ENCODE measurements around the gene GRIA3.
"Not testable (repeated sequence)": the region's sequence is repeated elsewhere in the genome, so short reads cannot be mapped to it uniquely, and the experiment has no call there.

Gene GRIA3

DNA sequence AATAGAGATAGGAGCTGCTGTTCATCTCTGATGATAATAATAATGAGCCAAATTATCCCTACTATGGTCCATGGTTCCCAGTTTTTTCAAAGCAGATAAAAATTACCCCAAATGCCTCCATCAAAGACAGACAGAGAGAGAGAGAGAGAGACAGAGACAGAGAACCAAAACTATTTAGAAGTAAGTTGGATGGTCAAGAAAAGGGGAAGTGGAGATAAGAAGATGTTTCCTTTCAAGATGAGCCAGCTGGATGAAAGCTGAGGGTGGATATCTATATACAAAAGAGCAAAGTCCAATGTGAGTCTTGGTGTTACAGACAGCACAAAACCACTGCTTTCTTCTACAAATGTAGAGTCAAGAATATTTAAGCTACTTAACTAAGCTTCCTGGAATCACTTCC, 173.9 kb downstream of the GRIA3 start:
- Histone ChIP-seq H3K4me3 (ENCODE audit: low read length) (no peak overlapping the region), H3K9me3 (ENCODE audit: control insufficient read depth, low read depth, low read length) (peaks cover 9% of the 10 kb centered on the region), H3K36me3 (ENCODE audit: control insufficient read depth, low read depth, low read length) (no peaks in the 10 kb centered on the region), H3K9ac (ENCODE audit: low read length) (no peak overlapping the region), H3K27me3 (ENCODE audit: control insufficient read depth, insufficient read depth, low read length) (no peaks in the 10 kb centered on the region), H3K27ac (ENCODE audit: low read length) (no peak overlapping the region), H3K4me1 (ENCODE audit: control insufficient read depth, low read depth, low read length) (peaks cover 6% of the 10 kb centered on the region)

- no peak overlapping the region for H3K27ac ChIP-seq (ENCODE audit: low read length)
- no peak overlapping the region for H3K4me3 ChIP-seq (ENCODE audit: low read length)
- no peaks in the 10 kb centered on the region for H3K36me3 ChIP-seq (ENCODE audit: control insufficient read depth, low read depth, low read length)
- H3K4me1 ChIP-seq (ENCODE audit: control insufficient read depth, low read depth, low read length), result peaks cover 6% of the 10 kb centered on the region
- peaks cover 14% of the 10 kb centered on the region for H3K9me3 ChIP-seq (ENCODE audit: control insufficient read depth, low read depth, low read length)
- H3K27me3 ChIP-seq (ENCODE audit: control insufficient read depth, insufficient read depth, low read length), result no peaks in the 10 kb centered on the region
- no peak overlapping the region for H3K9ac ChIP-seq (ENCODE audit: low read length)
Measured at GRCh38 chrX:123358457-123358856, 174.4 kb downstream of the GRIA3 start.

GRCh38 chrX:123361371-123361770, 177.3 kb downstream of the GRIA3 start:
- Histone ChIP-seq H3K27ac (ENCODE audit: low read length) (no peak overlapping the region), H3K4me1 (ENCODE audit: control insufficient read depth, low read depth, low read length) (peaks cover 6% of the 10 kb centered on the region), H3K4me3 (ENCODE audit: low read length) (no peak overlapping the region), H3K27me3 (ENCODE audit: control insufficient read depth, insufficient read depth, low read length) (no peaks in the 10 kb centered on the region), H3K9ac (ENCODE audit: low read length) (no peak overlapping the region), H3K9me3 (ENCODE audit: control insufficient read depth, low read depth, low read length) (peaks cover 10% of the 10 kb centered on the region), H3K36me3 (ENCODE audit: control insufficient read depth, low read depth, low read length) (no peaks in the 10 kb centered on the region)

- not testable (repeated sequence) for H3K9me3 ChIP-seq (ENCODE audit: control insufficient read depth, low read depth, low read length); H3K27ac ChIP-seq (ENCODE audit: low read length); H3K9ac ChIP-seq (ENCODE audit: low read length); H3K4me3 ChIP-seq (ENCODE audit: low read length); H3K4me1 ChIP-seq (ENCODE audit: control insufficient read depth, low read depth, low read length); H3K36me3 ChIP-seq (ENCODE audit: control insufficient read depth, low read depth, low read length); H3K27me3 ChIP-seq (ENCODE audit: control insufficient read depth, insufficient read depth, low read length)
Measured at GRCh38 chrX:123386196-123386595, 202.1 kb downstream of the GRIA3 start.

- Histone ChIP-seq H3K27ac (ENCODE audit: low read length) (no peak overlapping the region), H3K27me3 (ENCODE audit: control insufficient read depth, insufficient read depth, low read length) (no peaks in the 10 kb centered on the region), H3K4me3 (ENCODE audit: low read length) (no peak overlapping the region), H3K4me1 (ENCODE audit: control insufficient read depth, low read depth, low read length) (no peaks in the 10 kb centered on the region), H3K9ac (ENCODE audit: low read length) (no peak overlapping the region), H3K9me3 (ENCODE audit: control insufficient read depth, low read depth, low read length) (peaks cover 9% of the 10 kb centered on the region), H3K36me3 (ENCODE audit: control insufficient read depth, low read depth, low read length) (no peaks in the 10 kb centered on the region)
Measured at GRCh38 chrX:123392921-123393320, 208.8 kb downstream of the GRIA3 start.

DNA sequence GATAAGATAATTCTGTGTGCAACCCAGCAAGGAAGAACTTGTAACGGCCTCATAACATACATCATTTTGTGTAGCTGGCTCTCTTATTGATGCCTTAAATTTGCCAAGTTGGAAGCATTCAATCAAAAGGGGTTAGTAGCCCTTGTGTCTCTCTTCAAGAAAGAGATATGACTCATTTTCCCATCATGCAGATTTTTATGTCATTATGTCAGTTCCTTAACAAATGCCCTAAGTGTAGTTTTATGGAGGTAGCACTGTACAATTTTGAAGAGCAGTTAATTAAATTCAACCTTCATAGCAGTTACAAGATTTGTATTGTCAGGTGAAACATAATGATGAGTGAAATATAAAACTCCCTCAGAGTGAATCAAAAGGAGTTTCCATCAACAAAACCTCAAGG, 215.6 kb downstream of the GRIA3 start:
- H3K27me3 ChIP-seq (ENCODE audit: control insufficient read depth, insufficient read depth, low read length), result no peaks in the 10 kb centered on the region
- H3K27ac ChIP-seq (ENCODE audit: low read length), result no peak overlapping the region
- no peak overlapping the region for H3K4me3 ChIP-seq (ENCODE audit: low read length)
- H3K9me3 ChIP-seq (ENCODE audit: control insufficient read depth, low read depth, low read length), result peaks cover 8% of the 10 kb centered on the region
- H3K4me1 ChIP-seq (ENCODE audit: control insufficient read depth, low read depth, low read length), result peaks cover 6% of the 10 kb centered on the region
- H3K36me3 ChIP-seq (ENCODE audit: control insufficient read depth, low read depth, low read length), result no peaks in the 10 kb centered on the region
- no peak overlapping the region for H3K9ac ChIP-seq (ENCODE audit: low read length)

DNA sequence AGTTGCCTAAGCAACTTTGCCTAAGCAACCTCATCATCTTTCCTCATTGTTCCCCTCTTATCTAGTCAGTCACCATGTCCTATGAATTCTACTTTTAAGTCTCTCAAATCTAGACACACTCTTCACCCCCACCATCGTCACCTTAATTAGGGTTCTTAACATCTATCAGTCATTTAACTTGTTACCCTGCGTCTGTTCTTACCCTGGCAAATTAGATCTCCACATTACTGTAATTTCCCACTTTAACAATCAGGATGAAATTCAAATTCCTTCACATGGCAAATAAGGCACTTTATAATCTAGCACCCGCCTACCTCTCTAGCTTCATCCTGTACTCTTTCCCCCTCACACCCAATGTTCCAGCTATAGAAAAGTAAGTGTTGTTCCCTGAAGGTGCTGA, 221.2 kb downstream of the GRIA3 start:
- Histone ChIP-seq H3K9ac (ENCODE audit: low read length) (no peak overlapping the region), H3K9me3 (ENCODE audit: control insufficient read depth, low read depth, low read length) (peaks cover 4% of the 10 kb centered on the region), H3K4me3 (ENCODE audit: low read length) (no peak overlapping the region), H3K36me3 (ENCODE audit: control insufficient read depth, low read depth, low read length) (no peaks in the 10 kb centered on the region), H3K27me3 (ENCODE audit: control insufficient read depth, insufficient read depth, low read length) (no peaks in the 10 kb centered on the region), H3K4me1 (ENCODE audit: control insufficient read depth, low read depth, low read length) (peaks cover 6% of the 10 kb centered on the region), H3K27ac (ENCODE audit: low read length) (no peak overlapping the region)

- peaks cover 2% of the 10 kb centered on the region for H3K4me1 ChIP-seq (ENCODE audit: control insufficient read depth, low read depth, low read length)
- H3K36me3 ChIP-seq (ENCODE audit: control insufficient read depth, low read depth, low read length), result no peaks in the 10 kb centered on the region
- H3K27ac ChIP-seq (ENCODE audit: low read length), result no peak overlapping the region
- no peaks in the 10 kb centered on the region for H3K27me3 ChIP-seq (ENCODE audit: control insufficient read depth, insufficient read depth, low read length)
- no peak overlapping the region for H3K4me3 ChIP-seq (ENCODE audit: low read length)
- H3K9ac ChIP-seq (ENCODE audit: low read length), result no peak overlapping the region
- peaks cover 4% of the 10 kb centered on the region for H3K9me3 ChIP-seq (ENCODE audit: control insufficient read depth, low read depth, low read length)
Measured at GRCh38 chrX:123408821-123409737, 225.0 kb downstream of the GRIA3 start.

GRCh38 chrX:123422875-123423274, 238.8 kb downstream of the GRIA3 start:
- Histone ChIP-seq H3K4me3 (ENCODE audit: low read length) (no peak overlapping the region), H3K36me3 (ENCODE audit: control insufficient read depth, low read depth, low read length) (no peaks in the 10 kb centered on the region), H3K4me1 (ENCODE audit: control insufficient read depth, low read depth, low read length) (no peaks in the 10 kb centered on the region), H3K9ac (ENCODE audit: low read length) (no peak overlapping the region), H3K27me3 (ENCODE audit: control insufficient read depth, insufficient read depth, low read length) (no peaks in the 10 kb centered on the region), H3K27ac (ENCODE audit: low read length) (no peak overlapping the region), H3K9me3 (ENCODE audit: control insufficient read depth, low read depth, low read length) (no peaks in the 10 kb centered on the region)

- Histone ChIP-seq H3K9me3 (ENCODE audit: control insufficient read depth, low read depth, low read length) (no peaks in the 10 kb centered on the region), H3K27ac (ENCODE audit: low read length) (no peak overlapping the region), H3K27me3 (ENCODE audit: control insufficient read depth, insufficient read depth, low read length) (no peaks in the 10 kb centered on the region)
Measured at GRCh38 chrX:123424546-123424945, 240.5 kb downstream of the GRIA3 start.

GRCh38 chrX:123425471-123425870, 241.4 kb downstream of the GRIA3 start:
- H3K4me3 ChIP-seq (ENCODE audit: low read length), result no peak overlapping the region
- no peak overlapping the region for H3K27ac ChIP-seq (ENCODE audit: low read length)
- H3K36me3 ChIP-seq (ENCODE audit: control insufficient read depth, low read depth, low read length), result no peaks in the 10 kb centered on the region
- H3K27me3 ChIP-seq (ENCODE audit: control insufficient read depth, insufficient read depth, low read length), result no peaks in the 10 kb centered on the region
- no peaks in the 10 kb centered on the region for H3K4me1 ChIP-seq (ENCODE audit: control insufficient read depth, low read depth, low read length)
- H3K9me3 ChIP-seq (ENCODE audit: control insufficient read depth, low read depth, low read length), result no peaks in the 10 kb centered on the region
- no peak overlapping the region for H3K9ac ChIP-seq (ENCODE audit: low read length)

More at GRCh38 chrX:123424546-123424945, 240.5 kb downstream of the GRIA3 start:
- no peak overlapping the region for H3K9ac ChIP-seq (ENCODE audit: low read length)
- no peak overlapping the region for H3K4me3 ChIP-seq (ENCODE audit: low read length)
- H3K4me1 ChIP-seq (ENCODE audit: control insufficient read depth, low read depth, low read length), result no peaks in the 10 kb centered on the region
- no peaks in the 10 kb centered on the region for H3K36me3 ChIP-seq (ENCODE audit: control insufficient read depth, low read depth, low read length)

- H3K4me3 ChIP-seq (ENCODE audit: low read length), result no peak overlapping the region
- no peaks in the 10 kb centered on the region for H3K27me3 ChIP-seq (ENCODE audit: control insufficient read depth, insufficient read depth, low read length)
- no peaks in the 10 kb centered on the region for H3K9me3 ChIP-seq (ENCODE audit: control insufficient read depth, low read depth, low read length)
- no peak overlapping the region for H3K27ac ChIP-seq (ENCODE audit: low read length)
- no peaks in the 10 kb centered on the region for H3K36me3 ChIP-seq (ENCODE audit: control insufficient read depth, low read depth, low read length)
- no peak overlapping the region for H3K9ac ChIP-seq (ENCODE audit: low read length)
- H3K4me1 ChIP-seq (ENCODE audit: control insufficient read depth, low read depth, low read length), result no peaks in the 10 kb centered on the region
Measured at GRCh38 chrX:123425904-123426303, 241.8 kb downstream of the GRIA3 start.
